ENCODE measurements around the gene IL1RN.

IL1RN gene

DNA sequence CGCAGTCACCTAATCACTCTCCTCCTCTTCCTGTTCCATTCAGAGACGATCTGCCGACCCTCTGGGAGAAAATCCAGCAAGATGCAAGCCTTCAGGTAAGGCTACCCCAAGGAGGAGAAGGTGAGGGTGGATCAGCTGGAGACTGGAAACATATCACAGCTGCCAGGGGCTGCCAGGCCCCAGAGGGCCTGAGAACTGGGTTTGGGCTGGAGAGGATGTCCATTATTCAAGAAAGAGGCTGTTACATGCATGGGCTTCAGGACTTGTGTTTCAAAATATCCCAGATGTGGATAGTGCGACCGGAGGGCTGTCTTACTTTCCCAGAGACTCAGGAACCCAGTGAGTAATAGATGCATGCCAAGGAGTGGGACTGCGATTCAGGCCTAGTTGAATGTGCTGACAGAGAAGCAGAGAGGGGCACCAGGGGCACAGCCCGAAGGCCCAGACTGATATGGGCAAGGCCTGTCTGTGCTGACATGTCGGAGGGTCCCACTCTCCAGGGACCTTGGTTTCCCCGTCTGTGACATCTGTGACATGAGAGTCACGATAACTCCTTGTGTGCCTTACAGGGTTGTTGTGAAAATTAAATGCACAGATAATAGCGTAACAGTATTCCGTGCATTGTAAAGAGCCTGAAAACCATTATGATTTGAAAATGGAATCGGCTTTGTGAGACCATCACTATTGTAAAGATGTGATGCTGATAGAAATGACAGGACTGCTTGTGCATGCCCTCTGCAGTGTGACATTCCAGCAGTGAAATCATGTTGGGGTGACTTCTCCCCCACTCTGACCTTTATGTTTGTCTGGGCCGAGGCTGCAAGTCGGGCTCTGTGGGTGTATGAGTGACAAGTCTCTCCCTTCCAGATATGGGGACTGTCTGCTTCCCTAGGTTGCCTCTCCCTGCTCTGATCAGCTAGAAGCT, 510 bp downstream of the IL1RN start:
- TF ChIP-seq, protein P1, sequence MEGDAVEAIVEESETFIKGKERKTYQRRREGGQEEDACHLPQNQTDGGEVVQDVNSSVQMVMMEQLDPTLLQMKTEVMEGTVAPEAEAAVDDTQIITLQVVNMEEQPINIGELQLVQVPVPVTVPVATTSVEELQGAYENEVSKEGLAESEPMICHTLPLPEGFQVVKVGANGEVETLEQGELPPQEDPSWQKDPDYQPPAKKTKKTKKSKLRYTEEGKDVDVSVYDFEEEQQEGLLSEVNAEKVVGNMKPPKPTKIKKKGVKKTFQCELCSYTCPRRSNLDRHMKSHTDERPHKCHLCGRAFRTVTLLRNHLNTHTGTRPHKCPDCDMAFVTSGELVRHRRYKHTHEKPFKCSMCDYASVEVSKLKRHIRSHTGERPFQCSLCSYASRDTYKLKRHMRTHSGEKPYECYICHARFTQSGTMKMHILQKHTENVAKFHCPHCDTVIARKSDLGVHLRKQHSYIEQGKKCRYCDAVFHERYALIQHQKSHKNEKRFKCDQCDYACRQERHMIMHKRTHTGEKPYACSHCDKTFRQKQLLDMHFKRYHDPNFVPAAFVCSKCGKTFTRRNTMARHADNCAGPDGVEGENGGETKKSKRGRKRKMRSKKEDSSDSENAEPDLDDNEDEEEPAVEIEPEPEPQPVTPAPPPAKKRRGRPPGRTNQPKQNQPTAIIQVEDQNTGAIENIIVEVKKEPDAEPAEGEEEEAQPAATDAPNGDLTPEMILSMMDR (IDR thresholded peaks at IDR 0.05; ENCODE audit: low read length, missing control alignments), result no peak
- no peak overlapping the region for H3K4me3 ChIP-seq (replicated peaks; ENCODE audit: low read depth, low read length)

DNA sequence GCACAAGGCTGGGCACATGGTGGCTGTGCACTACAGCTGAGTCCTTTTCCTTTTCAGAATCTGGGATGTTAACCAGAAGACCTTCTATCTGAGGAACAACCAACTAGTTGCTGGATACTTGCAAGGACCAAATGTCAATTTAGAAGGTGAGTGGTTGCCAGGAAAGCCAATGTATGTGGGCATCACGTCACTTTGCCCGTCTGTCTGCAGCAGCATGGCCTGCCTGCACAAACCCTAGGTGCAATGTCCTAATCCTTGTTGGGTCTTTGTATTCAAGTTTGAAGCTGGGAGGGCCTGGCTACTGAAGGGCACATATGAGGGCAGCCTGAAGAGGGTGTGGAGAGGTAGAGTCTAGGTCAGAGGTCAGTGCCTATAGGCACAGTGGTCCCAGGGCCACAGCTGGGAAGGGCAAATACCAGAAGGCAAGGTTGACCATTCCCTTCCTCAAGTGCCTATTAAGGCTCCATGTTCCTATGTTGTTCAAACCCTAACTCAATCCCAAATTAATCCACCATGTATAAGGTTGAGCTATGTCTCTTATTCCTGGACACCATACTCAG, 2.2 kb downstream of the IL1RN start:
- DNase-seq (ENCODE audit: low read depth), result no peak
- TF ChIP-seq, protein P1 (IDR thresholded peaks at IDR 0.05; ENCODE audit: low read length, missing control alignments), result no peak
- no peak overlapping the region for H3K4me3 ChIP-seq (replicated peaks; ENCODE audit: low read depth, low read length)

More for the DNA sequence above, 510 bp downstream of the IL1RN start:
- no peak for DNase-seq (ENCODE audit: low read depth)

DNA sequence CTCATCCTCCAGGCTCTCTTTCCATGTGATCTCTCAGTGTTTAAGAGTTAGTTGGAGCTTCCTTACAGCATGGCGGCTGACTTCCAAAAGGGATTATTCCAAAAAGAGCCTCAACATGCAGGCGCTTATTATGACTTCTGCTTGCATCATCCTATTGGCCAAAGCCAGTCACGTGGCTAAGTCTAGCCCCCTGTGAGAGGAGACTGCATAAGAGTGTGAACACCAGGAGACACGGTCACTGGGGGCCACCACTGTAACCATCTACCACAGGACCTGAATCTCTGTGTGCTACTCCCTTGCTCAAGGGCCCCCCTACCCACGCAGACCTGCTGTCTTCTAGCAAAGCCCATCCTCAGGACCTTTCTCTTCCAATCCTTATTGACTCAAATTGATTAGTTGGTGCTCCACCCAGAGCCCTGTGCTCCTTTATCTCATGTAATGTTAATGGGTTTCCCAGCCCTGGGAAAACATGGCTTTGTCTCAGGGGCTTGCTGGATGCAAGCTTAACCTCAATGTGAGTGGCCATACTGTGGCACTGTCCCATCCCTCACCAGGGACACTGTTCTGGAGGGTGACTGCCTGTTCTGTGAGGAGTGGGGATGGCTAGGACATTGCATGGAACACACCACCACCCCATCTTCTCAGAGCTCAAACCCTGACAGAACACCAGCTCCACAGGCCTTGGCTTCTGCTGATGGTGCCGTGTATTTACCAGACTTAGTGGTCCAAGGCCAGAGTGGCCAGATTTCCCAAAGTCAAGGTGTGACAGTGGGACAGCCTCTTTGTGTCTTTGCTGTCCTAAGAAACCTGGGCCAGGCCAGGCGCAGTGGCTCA, 4.2 kb downstream of the IL1RN start:
- DNase-seq (ENCODE audit: low read depth), result no peak
- TF ChIP-seq, protein P1 (IDR thresholded peaks at IDR 0.05; ENCODE audit: low read length, missing control alignments), result no peak
- H3K4me3 ChIP-seq (replicated peaks; ENCODE audit: low read depth, low read length), result no peak overlapping the region

DNA sequence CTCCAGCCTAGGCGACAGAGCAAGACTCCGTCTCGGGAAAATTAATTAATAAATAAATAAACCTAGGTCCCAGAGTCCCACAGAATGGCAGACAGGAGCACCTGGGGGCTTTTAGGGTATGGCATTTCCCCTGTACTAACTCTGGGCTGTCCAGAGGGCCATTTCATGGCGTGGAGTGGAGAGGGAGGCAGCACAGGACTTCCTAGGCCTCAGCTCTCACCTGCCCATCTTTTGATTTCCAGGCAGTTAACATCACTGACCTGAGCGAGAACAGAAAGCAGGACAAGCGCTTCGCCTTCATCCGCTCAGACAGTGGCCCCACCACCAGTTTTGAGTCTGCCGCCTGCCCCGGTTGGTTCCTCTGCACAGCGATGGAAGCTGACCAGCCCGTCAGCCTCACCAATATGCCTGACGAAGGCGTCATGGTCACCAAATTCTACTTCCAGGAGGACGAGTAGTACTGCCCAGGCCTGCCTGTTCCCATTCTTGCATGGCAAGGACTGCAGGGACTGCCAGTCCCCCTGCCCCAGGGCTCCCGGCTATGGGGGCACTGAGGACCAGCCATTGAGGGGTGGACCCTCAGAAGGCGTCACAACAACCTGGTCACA, 5.1 kb downstream of the IL1RN start:
- DNase-seq (ENCODE audit: low read depth), result no peak
- TF ChIP-seq, protein P1 (IDR thresholded peaks at IDR 0.05; ENCODE audit: low read length, missing control alignments), result no peak
- no peak overlapping the region for H3K4me3 ChIP-seq (replicated peaks; ENCODE audit: low read depth, low read length)

DNA sequence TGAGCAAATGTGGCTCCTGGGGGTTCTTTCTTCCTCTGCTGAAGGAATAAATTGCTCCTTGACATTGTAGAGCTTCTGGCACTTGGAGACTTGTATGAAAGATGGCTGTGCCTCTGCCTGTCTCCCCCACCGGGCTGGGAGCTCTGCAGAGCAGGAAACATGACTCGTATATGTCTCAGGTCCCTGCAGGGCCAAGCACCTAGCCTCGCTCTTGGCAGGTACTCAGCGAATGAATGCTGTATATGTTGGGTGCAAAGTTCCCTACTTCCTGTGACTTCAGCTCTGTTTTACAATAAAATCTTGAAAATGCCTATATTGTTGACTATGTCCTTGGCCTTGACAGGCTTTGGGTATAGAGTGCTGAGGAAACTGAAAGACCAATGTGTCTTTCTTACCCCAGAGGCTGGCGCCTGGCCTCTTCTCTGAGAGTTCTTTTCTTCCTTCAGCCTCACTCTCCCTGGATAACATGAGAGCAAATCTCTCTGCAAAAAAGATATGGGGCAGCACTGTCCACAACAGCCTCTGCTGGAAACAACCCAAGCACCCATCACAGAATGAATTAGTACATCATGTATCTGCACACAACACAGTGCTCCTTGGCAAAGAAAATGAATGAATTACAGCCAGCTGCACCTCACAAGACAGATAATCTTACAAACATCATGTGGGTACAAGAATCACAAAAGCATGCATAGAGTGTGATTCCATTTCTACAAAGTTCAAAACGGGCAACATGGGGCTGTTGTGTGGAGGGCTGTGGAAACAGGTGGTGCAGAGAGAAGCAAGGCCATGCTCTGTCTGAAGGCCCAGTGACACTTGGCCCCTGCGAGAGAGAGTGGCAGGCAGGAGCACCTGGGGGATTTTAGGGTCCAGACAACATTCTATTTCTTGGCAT, 6.6 kb downstream of the IL1RN start:
- H3K4me3 ChIP-seq (replicated peaks; ENCODE audit: low read depth, low read length), result no peak overlapping the region
- DNase-seq (ENCODE audit: low read depth), result no peak
- TF ChIP-seq, protein P1 (IDR thresholded peaks at IDR 0.05; ENCODE audit: low read length, missing control alignments), result no peak

DNA sequence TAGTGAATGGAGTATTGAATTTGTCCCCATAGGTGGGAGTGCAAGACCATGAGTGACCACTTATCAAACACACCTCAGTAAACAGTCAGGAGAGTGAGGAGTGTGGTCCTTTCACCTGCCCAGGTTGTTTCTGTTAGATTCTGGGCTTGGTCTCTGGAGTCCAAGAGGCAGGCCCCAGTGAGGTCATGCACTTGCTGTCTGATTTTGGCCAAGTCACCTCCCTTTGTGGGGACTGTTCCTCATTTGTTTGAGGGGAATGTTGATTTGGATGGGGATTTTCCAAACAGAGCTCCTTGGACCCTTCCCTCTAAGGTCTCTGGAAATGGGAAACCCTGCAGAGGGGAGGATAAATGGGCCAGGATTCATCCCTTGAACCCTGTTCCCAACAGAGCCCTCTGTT, 7.3 kb downstream of the IL1RN start:
- no peak for DNase-seq (ENCODE audit: low read depth)
- H3K4me3 ChIP-seq (replicated peaks; ENCODE audit: low read depth, low read length), result no peak overlapping the region
- TF ChIP-seq, protein P1 (IDR thresholded peaks at IDR 0.05; ENCODE audit: low read length, missing control alignments), result no peak

Measured in fibroblast of pulmonary artery (primary cell).